ENCODE data around the gene LMAN1.

Gene LMAN1

GRCh38 chr18:59360381-59360780 is 1.3 kb upstream of the LMAN1 start:
- DNase-seq (ENCODE audit: low spot score): no peak

- no peak for DNase-seq (ENCODE audit: low spot score)
Measured at GRCh38 chr18:59359576-59359952, 499 bp upstream of the LMAN1 start.

GRCh38 chr18:59358414-59358711 is 702 bp downstream of the LMAN1 start:
- DNase-seq (ENCODE audit: low spot score): no peak

- DNase-seq (ENCODE audit: low spot score): peak; percentile 72
Measured at GRCh38 chr18:59357928-59358327, 1.1 kb downstream of the LMAN1 start.

- no peak for DNase-seq (ENCODE audit: low spot score)
Measured at GRCh38 chr18:59354731-59355130, 4.3 kb downstream of the LMAN1 start.

GRCh38 chr18:59353079-59353680 is 5.9 kb downstream of the LMAN1 start:
- DNase-seq (ENCODE audit: low spot score): no peak

GRCh38 chr18:59352250-59352855 is 6.7 kb downstream of the LMAN1 start:
- DNase-seq (ENCODE audit: low spot score): no peak

GRCh38 chr18:59345556-59345955 is 13.5 kb downstream of the LMAN1 start:
- DNase-seq (ENCODE audit: low spot score): no peak

GRCh38 chr18:59344996-59345395 is 14.1 kb downstream of the LMAN1 start:
- DNase-seq (ENCODE audit: low spot score): no peak

- no peak for DNase-seq (ENCODE audit: low spot score)
Measured at GRCh38 chr18:59343926-59344325, 15.1 kb downstream of the LMAN1 start.

GRCh38 chr18:59340817-59341216 is 18.2 kb downstream of the LMAN1 start:
- no peak for DNase-seq (ENCODE audit: low spot score)

- DNase-seq (ENCODE audit: low spot score): no peak
Measured at GRCh38 chr18:59340312-59340711, 18.8 kb downstream of the LMAN1 start.

GRCh38 chr18:59332986-59333385 is 26.1 kb downstream of the LMAN1 start:
- DNase-seq (ENCODE audit: low spot score): no peak

GRCh38 chr18:59328683-59329082 is 30.4 kb downstream of the LMAN1 start:
- DNase-seq (ENCODE audit: low spot score): no peak

GRCh38 chr18:59325965-59326364 is 33.1 kb downstream of the LMAN1 start:
- no peak for DNase-seq (ENCODE audit: low spot score)

- DNase-seq (ENCODE audit: low spot score): no peak
Measured at GRCh38 chr18:59324623-59324971, 34.5 kb downstream of the LMAN1 start.

- no peak for DNase-seq (ENCODE audit: low spot score)
Measured at GRCh38 chr18:59323931-59324622, 35.0 kb downstream of the LMAN1 start.

- DNase-seq (ENCODE audit: low spot score): no peak
Measured at GRCh38 chr18:59318460-59319050, 40.5 kb downstream of the LMAN1 start, which contains the start of gene CPLX4. TSS of gene CPLX4 (minus strand) at chr18:59318649. CDS start at chr18:59318462, 187 bp downstream.

- DNase-seq (ENCODE audit: low spot score): no peak
Measured at GRCh38 chr18:59311631-59312030, 47.4 kb downstream of the LMAN1 start.

GRCh38 chr18:59308938-59309260 is 50.2 kb downstream of the LMAN1 start:
- no peak for DNase-seq (ENCODE audit: low spot score)

- peak; percentile 63 for DNase-seq (ENCODE audit: low spot score)
Measured at GRCh38 chr18:59308248-59308937, 50.7 kb downstream of the LMAN1 start.

GRCh38 chr18:59306640-59307039 is 52.4 kb downstream of the LMAN1 start:
- DNase-seq (ENCODE audit: low spot score): no peak

GRCh38 chr18:59305295-59305694 is 53.8 kb downstream of the LMAN1 start:
- no peak for DNase-seq (ENCODE audit: low spot score)

Measured in hematopoietic multipotent progenitor cell treated with erythropoietin and hydrocortisone succinate and interleukin-3 and kit ligand, for 15 days (in vitro differentiated cells).